ENCODE data around the gene CCDC33.

DNA sequence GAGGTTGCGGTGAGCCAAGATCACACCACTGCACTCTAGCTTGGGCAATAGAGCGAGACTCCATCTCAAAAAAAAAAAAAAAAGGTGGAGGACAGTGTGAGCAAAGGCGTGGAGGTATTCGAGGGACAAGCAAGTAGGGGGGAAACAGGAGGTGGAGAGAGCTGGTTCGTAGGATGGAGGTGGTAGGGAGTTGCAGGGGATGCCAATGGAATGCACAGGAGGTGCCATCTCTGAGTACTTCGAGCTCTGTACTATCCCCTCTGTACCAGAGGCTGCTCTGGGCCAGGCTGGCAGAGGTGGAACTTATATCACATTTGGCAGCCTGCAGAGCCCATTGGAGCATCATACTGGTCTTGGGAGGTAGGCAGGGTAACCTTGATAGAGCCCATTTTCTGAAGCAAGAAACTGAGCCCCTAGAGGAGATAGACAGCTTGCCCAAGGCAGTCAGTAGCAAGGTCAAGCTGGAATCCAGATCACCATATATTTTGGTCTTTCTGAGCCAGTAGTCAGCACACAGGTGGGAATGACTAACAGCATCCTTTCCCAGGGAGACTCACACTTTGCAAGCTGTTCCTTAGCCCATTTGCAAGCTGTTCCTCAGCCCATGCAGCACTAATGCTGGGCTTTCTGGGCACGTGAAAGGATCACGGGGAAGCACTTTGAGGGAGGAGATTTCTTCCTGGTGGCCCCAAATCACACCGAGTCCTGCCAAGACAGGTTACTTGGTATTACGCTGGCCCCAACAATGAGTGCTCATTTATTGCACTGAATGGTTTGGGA lies 9.2 kb upstream of the CCDC33 start:
- TF ChIP-seq, protein P1, sequence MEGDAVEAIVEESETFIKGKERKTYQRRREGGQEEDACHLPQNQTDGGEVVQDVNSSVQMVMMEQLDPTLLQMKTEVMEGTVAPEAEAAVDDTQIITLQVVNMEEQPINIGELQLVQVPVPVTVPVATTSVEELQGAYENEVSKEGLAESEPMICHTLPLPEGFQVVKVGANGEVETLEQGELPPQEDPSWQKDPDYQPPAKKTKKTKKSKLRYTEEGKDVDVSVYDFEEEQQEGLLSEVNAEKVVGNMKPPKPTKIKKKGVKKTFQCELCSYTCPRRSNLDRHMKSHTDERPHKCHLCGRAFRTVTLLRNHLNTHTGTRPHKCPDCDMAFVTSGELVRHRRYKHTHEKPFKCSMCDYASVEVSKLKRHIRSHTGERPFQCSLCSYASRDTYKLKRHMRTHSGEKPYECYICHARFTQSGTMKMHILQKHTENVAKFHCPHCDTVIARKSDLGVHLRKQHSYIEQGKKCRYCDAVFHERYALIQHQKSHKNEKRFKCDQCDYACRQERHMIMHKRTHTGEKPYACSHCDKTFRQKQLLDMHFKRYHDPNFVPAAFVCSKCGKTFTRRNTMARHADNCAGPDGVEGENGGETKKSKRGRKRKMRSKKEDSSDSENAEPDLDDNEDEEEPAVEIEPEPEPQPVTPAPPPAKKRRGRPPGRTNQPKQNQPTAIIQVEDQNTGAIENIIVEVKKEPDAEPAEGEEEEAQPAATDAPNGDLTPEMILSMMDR (IDR thresholded peaks at IDR 0.05; ENCODE audit: poor library complexity), result no peak
- TF ChIP-seq EZH2 (IDR thresholded peaks at IDR 0.05; ENCODE audit: borderline replicate concordance), result no peak
- TF ChIP-seq EZH2phosphoT487 (IDR thresholded peaks at IDR 0.05; ENCODE audit: low read depth, severe bottlenecking, unreplicated experiment), result no peak
